Measurements from ENCODE around the gene FAM98C.
"Not testable (repeated sequence)": the region's sequence is repeated elsewhere in the genome, so short reads cannot be mapped to it uniquely, and the experiment has no call there.

Gene FAM98C

DNA sequence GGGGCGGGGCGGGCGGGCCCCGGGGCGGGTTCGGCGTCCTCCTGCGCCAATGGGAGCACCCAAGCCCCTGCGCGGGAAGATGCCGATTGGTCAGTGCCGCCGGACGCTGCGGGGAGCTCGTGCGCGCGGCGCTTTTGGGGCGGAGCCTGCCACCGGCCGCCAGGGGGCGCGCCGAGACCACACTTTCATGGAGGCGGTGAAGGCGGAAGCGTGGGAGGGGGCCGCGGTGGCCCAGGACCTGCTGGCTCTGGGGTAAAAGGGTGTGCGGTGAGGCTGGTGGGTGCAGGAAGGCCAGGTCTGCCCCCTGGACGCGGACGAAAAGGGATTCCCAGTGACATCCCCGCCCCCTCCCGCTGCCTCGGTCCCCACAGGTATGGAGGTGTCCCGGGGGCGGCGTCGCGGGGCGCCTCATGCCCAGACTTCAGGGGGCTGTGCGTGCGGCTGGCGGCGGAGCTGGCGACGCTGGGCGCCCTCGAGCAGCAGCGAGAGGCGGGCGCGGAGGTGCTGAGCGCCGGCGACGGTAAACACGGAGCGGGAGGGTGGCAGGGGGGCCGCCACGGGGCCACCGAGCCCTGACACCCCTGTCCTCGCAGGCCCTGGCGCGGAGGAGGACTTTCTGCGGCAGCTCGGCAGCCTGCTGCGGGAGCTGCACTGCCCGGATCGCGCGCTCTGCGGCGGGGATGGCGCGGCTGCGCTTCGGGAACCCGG lies at the start of gene FAM98C:
FAM98C (plus strand) TSS at position 127 of the 708 bp plus-strand sequence; CDS start at position 188, 61 bp downstream.
- peak; percentile 99 for DNase-seq

- DNase-seq: no peak
These were observed 46.9 kb upstream of the FAM98C start for GRCh38 chr19:38355728-38356725.

GRCh38 chr19:38358071-38358470 lies 44.8 kb upstream of the FAM98C start:
- no peak for DNase-seq

DNA sequence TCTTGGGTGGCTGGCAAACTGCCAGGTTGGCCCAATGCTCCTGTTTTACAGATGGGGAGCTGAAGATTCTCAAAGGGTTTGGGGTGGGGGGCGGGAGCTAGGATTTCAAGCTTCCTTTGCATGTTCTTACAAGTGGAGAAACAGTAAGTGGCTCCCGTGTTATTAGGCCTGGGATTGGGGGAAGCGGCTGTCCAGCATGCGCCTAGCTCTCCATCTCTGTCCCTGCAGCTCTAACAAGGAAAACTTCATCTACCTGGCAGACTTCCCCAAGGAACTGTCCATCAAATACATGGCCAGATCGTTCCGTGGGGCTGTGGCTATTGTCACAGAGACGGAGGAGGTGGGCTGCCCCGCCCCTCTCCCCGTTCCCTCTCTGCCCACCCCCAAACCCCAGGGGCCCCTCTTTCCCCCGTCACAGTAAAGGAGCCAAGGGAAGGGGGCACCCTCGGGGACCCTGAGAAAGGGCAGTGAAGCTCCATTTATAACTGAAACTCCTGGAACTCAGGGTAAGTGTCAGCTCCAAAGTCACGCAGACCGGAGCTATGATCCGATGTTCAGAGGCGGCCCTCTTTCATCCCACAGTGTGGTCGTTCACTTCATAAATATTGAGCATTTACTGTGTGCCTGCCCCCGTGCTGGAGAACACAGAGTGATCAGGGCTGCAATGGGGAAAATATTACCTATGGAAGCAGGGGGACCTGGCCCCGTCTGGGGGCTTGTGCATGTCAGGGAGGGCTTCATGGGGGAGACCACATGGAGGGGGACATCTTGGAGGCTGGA lies 43.5 kb upstream of the FAM98C start:
- no peak for DNase-seq

GRCh38 chr19:38360351-38360750 lies 42.5 kb upstream of the FAM98C start:
- DNase-seq: no peak

DNA sequence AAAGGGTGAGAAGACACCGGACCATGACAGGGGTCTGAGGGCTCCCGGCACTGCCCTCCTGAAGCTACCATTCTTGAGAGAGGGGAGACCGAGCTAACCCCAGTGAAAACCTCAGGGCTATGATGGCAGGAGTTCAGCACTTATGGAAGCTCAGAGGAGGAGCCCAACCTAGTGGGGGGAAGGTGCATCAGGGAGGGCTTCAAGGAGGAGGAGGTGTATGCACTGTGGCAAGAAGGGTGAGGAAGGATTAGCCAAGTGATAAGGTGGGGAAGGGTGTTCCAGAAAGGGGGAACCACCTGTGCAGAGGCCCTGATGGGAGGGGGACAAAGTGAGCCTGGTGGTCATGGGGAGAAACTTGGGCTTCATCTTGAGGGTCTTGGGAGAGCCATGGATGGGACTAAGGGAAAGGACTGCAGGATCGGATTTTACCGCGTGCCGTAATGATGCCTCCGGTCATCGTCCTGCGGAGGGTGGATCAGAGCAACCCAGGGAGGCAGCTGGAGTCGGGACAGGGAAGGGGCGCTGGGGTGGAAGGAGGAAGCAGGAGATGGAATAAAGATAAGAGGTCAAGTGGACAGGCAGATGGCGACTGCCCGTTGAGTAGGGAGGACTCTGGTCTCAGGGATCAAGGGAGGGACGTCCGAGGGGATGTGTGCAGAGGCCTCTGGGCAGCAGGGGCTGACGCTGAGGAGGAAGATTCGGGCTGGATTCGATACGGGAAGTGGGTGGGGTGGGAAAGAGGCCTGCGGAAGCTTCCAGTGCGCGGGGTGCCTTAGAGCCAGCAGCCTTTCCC lies 41.9 kb upstream of the FAM98C start:
- no peak for DNase-seq

- DNase-seq: peak; percentile 87
These were observed 41.2 kb upstream of the FAM98C start for GRCh38 chr19:38361633-38362075.

DNA sequence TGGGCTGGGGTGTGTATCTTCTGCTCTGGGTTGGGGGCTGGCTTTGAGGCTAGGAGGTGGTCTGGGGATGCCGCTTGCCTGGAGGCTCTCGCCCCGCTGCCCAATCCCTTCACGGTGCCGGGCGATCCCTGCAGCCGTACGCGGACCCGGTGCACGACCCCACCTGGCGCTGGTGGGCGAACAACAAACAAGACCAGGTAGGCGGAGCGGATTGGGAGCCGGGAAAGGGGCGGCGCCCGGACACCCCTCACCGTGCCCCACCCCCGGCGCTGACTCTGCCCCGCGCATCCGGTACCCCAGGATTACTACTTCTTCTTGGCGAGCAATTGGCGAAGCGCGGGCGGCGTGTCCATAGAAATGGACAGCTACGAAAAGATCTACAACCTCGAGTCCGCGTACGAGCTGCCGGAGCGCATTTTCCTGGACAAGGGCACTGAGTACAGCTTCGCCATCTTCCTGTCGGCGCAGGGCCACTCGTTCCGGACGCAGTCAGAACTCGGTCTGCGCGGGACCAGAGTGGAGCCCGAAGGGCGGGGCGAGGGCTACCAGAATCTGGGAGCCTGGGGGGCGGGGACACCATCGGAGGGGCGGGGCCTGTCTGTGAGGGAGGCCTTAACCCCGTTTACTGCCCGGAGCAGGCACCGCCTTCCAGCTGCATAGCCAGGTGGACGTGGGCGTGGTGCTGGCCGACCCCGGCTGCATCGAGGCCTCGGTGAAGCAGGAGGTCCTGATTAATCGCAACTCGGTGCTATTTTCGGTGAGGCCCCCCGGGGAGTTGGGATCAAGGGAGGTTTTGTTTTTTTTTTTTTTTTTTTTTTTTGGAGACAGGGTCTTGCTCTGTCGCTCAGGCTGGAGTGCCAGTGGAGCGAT lies 40.6 kb upstream of the FAM98C start:
- peak; percentile 64 for DNase-seq

DNA sequence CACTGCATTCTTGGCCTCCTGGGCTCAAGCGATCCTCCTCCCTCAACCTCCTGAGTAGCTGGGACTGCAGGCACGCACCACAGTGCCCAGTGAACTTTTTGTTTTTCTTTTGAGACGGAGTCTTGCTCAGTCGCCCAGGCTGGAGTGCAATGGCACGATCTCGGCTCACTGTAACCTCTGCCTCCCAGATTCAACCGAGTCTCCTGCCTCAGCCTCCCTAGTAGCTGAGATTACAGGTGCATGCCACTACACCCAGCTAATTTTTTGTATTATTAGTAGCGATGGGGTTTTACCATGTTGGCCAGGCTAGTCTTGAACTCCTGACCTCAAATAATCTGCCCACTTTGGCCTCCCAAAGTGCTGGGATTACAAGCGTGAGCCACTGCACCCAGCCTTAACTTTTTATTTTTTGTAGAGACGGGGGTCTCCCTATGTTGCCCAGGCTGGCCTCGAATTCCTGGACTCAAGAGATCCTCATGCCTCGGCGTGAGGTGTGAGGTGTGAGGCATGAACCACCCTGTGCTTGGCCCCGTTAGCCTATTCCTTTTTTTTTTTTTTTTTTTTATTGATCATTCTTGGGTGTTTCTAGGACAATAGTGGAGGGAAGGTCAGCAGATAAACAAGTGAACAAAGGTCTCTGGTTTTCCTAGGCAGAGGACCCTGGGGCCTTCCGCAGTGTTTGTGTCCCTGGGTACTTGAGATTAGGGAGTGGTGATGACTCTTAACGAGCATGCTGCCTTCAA lies 39.8 kb upstream of the FAM98C start:
- DNase-seq: not testable (repeated sequence)

DNA sequence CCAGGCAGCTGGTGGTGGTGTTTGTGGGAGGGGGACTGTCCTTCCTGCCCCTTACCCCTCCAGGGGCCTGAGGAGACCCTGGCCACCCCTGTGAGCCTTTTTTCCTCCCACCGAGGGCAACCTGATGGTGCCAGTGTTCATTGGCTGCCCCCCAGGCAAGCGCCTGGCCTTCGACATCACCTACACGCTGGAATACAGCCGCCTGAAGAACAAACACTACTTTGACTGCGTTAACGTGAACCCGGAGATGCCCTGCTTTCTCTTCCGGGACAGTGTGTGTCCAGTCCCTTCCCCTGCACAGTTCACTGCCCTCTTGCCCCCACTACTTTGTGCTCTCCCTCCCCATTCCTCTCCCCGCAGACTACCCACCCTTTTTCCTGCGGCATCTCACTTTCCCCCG lies 35.9 kb upstream of the FAM98C start:
- no peak for DNase-seq

GRCh38 chr19:38369584-38369983 lies 33.3 kb upstream of the FAM98C start:
- DNase-seq: no peak

DNA sequence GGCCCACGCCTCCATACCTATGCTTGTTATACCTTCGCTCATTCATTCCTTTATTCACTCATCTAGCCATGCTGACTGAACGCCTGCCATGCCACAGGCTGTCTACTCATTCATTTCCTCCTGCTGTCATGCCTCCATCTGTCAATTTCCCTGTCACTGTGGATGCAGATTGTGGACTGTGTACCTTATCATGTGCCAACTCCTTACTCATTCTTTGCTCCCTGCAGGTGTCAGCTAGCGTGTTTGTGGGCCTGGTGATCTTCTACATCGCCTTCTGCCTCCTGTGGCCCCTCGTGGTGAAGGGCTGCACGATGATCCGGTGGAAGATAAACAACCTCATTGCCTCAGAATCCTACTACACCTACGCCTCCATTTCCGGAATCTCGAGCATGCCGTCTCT lies 32.6 kb upstream of the FAM98C start:
- no peak for DNase-seq

- no peak for DNase-seq
These were observed 31.8 kb upstream of the FAM98C start for GRCh38 chr19:38371081-38371480.

DNA sequence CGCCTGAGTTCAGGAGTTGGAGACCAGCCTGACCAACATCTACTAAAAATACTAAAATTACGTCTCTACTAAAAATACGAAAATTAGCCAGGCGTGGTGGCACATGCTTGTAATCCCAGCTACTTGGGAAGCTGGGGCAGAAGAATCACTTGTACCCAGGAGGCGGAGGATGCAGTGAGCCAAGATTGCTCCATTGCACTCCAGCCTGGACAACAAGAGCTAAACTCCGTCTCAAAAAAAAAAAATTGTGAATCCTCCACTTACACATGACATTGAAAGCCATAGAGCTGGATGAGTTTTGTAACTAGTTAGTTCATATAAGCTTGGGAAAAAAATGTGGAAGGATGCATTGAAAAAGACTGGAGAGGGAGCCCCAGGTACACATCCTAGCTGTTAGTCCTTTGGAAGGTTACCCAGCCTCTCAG lies 29.0 kb upstream of the FAM98C start:
- no peak for DNase-seq

DNA sequence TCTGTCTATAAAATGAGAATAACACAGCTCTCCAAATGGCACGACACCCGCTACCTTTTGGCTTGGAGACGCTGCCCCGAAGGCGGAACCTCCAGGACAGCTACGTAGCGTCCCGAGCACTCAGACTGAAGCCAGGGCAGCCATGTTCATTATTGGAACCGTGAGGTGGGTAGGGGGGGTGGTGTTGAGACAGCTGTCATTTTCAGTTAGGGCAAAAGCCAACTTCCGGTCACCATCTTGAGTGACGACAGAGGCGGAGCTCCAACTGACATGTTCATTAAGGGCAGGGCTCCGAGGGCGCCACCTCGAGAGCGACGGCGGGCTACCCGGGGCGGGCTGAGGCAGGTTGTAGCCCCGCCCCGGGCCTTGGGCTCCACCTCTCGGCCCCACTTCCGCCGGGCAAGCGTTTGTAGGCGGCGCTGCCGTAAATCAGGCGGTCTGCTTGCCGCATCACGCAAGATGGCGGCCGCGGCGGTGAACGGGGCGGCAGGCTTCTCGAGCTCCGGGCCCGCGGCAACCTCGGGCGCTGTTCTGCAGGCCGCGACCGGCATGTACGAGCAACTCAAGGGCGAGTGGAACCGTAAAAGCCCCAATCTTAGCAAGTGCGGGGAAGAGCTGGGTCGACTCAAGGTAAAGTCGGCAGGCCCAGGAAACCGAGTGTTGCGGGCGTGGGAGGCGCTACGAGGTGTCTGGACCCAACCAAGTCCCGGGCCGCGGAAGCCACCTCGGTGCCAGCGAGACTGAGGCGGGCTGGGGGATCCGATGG lies 28.4 kb upstream of the FAM98C start, which contains the start of gene PSMD8:
PSMD8 (plus strand) TSS at position 240 of the 766 bp plus-strand sequence; CDS start at position 271, 31 bp downstream.
- peak; percentile 99 for DNase-seq

DNA sequence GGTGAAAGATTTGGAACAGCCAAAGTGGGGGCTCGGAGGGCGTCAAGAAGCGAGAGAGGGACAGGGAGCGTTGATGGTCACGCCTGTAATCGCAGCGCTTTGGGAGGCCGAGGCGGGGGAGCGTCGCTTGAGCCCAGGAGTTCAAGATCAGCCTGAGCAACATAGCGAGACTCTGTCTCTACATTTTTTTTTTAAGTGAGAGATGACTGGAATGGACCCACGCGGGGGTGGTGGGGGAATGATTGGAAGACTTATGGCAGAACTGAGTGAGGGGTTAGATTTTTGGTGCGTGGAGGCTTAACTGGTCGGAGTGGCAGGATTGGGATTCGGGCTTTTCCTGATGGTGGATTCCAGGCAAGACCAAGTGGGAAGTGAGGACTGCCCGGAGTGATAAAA lies 27.8 kb upstream of the FAM98C start:
- DNase-seq: no peak

DNA sequence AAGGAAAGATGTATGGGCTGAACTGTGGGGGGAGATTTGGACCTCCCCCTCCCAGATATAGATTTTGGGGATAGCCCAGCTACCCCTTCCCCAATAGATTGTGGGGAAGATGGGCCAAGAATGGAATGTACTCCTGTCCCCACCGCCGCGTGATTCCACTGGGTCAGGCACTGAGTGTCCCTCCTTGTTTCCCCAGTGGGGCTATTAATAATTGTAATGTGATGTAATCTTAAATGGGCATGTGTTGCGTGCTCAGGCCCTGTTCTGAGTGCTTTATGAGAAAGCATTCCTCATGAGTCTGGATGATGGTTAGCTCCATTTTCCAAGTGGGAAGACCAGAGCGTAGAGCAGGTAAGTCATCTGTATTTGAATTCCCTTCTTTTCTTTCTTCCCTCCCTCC lies 27.1 kb upstream of the FAM98C start:
- DNase-seq: no peak

- DNase-seq: no peak
These were observed 26.3 kb upstream of the FAM98C start for GRCh38 chr19:38376576-38376975.

DNA sequence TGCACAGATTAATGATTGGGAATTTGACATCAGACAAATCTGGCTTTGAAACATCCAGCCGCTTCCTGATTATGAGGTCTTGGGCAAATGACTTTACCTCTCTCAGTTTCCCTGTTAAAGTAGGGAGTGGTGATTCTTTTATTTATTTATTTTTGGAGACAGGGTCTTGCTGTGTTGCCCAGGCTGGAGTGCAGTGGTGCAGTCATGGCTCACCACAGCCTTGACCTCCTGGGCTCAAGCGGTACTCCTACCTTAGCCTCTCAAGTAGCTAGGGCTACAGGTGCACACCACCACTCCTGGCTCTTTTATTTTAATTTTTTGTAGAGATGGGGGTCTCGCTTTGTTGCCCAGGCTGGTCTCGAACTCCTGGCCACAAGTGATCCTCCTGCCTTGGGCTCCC lies 25.8 kb upstream of the FAM98C start:
- no peak for DNase-seq

All from left hindlimb (tissue), 1 donor.